Measurements from ENCODE around the gene EN1. TPM values are rescaled to one million over a fixed set of nuclear protein-coding genes. Genes with fewer than 3 reads are reported as not detected.

The EN1 gene
- total RNA-seq, 1 donor from 2014 or later: not detected

DNA sequence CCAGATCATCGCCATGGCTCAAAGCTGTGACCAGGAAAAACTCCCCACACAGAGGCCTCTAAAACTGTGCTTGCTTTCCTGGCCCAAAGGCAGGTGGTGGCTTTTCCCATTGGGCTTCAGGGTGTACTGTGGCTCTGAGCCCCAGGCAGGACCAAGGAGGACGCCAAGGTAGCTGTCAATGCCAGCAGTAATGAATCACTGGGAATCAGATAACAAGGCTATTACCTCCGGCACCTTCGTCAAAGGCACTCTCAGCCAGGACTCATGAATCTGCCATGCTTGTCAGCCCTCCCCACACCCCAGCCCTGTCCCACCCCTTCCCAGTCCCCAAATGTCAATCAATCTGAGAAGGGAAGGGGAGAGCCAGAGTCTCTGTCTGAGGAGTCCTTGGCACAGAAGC lies 27.9 kb upstream of the EN1 start:
- Histone ChIP-seq H3K27ac (no peak overlapping the region), H3K4me1 (no peaks in the 10 kb centered on the region), H3K27me3 (no peaks in the 10 kb centered on the region), H3K4me3 (no peak overlapping the region), H3K9me3 (no peaks in the 10 kb centered on the region), H3K36me3 (no peaks in the 10 kb centered on the region)
- TF ChIP-seq POLR2AphosphoS5 (IDR thresholded peaks at IDR 0.05; ENCODE audit: insufficient read depth in 1 of 2, low read depth in 1 of 2) (no peak), POLR2A (IDR thresholded peaks at IDR 0.05) (no peak)
- TF ChIP-seq, protein P1, sequence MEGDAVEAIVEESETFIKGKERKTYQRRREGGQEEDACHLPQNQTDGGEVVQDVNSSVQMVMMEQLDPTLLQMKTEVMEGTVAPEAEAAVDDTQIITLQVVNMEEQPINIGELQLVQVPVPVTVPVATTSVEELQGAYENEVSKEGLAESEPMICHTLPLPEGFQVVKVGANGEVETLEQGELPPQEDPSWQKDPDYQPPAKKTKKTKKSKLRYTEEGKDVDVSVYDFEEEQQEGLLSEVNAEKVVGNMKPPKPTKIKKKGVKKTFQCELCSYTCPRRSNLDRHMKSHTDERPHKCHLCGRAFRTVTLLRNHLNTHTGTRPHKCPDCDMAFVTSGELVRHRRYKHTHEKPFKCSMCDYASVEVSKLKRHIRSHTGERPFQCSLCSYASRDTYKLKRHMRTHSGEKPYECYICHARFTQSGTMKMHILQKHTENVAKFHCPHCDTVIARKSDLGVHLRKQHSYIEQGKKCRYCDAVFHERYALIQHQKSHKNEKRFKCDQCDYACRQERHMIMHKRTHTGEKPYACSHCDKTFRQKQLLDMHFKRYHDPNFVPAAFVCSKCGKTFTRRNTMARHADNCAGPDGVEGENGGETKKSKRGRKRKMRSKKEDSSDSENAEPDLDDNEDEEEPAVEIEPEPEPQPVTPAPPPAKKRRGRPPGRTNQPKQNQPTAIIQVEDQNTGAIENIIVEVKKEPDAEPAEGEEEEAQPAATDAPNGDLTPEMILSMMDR (IDR thresholded peaks at IDR 0.05): no peak
- intact Hi-C loops (cut with DNase I): no loop called here
- DNase-seq (ENCODE audit: extremely low spot score in 2 of 2): no peak

DNA sequence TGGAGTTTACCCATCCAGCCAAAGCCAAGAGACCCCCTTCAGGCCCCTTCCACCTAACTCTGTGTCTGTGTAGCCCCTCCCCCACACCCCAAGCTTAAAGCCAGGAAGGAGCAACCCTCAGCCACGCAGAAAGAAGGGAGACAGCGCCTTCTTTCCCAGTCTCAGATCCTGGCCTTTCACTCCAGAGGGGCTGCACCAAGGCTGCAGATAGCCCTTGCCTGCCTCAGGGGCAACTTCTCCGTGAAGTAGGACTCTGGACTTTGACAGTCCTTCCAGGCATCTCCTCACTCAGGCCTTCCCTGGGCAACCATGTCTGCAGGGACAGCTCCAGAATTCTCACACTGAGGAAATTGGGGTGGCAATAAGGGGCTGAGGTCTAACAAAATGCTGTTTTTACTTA lies 26.9 kb upstream of the EN1 start:
- no peaks in the 10 kb centered on the region for H3K4me1 ChIP-seq
- no peaks in the 10 kb centered on the region for H3K36me3 ChIP-seq
- TF ChIP-seq, protein P1 (IDR thresholded peaks at IDR 0.05): no peak
- no peak for TF ChIP-seq POLR2AphosphoS5 (IDR thresholded peaks at IDR 0.05; ENCODE audit: insufficient read depth in 1 of 2, low read depth in 1 of 2)
- no peak for TF ChIP-seq POLR2A (IDR thresholded peaks at IDR 0.05)
- H3K27ac ChIP-seq: no peak overlapping the region
- no peaks in the 10 kb centered on the region for H3K9me3 ChIP-seq
- no peaks in the 10 kb centered on the region for H3K27me3 ChIP-seq
- no peak for DNase-seq (ENCODE audit: extremely low spot score in 2 of 2)
- H3K4me3 ChIP-seq: no peak overlapping the region
- intact Hi-C loops (cut with DNase I): no loop called here

- H3K27me3 ChIP-seq: no peaks in the 10 kb centered on the region
- no peak overlapping the region for H3K27ac ChIP-seq
- DNase-seq (ENCODE audit: extremely low spot score in 2 of 2): no peak
- H3K9me3 ChIP-seq: no peaks in the 10 kb centered on the region
- no peaks in the 10 kb centered on the region for H3K36me3 ChIP-seq
- intact Hi-C loops (cut with DNase I): no loop called here
- H3K4me1 ChIP-seq: no peaks in the 10 kb centered on the region
- no peak overlapping the region for H3K4me3 ChIP-seq
- TF ChIP-seq, protein P1 (IDR thresholded peaks at IDR 0.05): peak in 2 of 3 experiments; percentile 36 to 38
- TF ChIP-seq POLR2AphosphoS5 (IDR thresholded peaks at IDR 0.05; ENCODE audit: insufficient read depth in 1 of 2, low read depth in 1 of 2): no peak
- TF ChIP-seq POLR2A (IDR thresholded peaks at IDR 0.05): no peak
Observed at GRCh38 chr2:118865106-118865505, 17.7 kb upstream of the EN1 start.

DNA sequence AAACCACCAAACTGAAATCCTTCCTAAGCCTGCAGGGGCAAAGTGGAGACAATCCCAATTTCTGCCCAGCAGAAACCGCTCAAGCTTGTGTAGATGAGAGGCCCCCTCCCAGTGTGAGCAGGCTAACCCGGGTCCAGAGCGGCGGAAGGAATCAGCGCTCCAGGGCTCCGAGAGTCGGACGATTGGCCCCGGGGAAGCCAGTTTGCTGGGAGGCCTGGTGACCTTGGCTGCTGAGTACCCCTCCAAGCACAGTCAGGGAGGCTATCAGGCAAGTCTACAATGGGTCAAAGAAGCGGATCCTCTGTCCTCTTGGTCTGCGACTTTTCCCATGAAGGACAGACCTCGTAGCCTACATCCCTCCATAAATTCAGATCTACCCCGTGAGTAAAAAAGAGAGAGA lies 16.8 kb upstream of the EN1 start:
- TF ChIP-seq, protein P1 (IDR thresholded peaks at IDR 0.05): no peak
- TF ChIP-seq POLR2A (IDR thresholded peaks at IDR 0.05): no peak
- TF ChIP-seq POLR2AphosphoS5 (IDR thresholded peaks at IDR 0.05; ENCODE audit: insufficient read depth in 1 of 2, low read depth in 1 of 2): no peak
- no peak overlapping the region for H3K27ac ChIP-seq
- no peak for DNase-seq (ENCODE audit: extremely low spot score in 2 of 2)
- no peaks in the 10 kb centered on the region for H3K36me3 ChIP-seq
- no peaks in the 10 kb centered on the region for H3K9me3 ChIP-seq
- no peak overlapping the region for H3K4me3 ChIP-seq
- no peaks in the 10 kb centered on the region for H3K4me1 ChIP-seq
- no peaks in the 10 kb centered on the region for H3K27me3 ChIP-seq
- intact Hi-C loops (cut with DNase I): no loop called here

DNA sequence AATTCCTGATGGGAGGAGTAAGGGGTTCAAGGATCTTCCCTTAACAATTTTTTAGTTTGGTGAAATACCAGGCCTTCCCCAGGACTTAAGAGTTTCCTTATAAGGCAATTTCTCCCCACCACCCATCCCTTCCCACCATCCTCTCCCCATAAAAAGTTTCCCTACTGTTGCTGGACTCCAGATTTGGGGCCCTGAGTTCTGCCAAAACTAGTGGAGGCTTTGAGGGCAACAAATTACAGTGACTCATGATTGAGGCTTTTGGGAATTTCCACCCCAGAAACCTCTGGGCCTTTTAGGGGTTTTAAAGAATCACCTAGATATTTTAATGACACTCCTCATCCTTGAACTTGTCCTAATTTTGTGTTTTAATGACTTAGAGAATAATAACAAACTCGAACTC lies 14.3 kb upstream of the EN1 start:
- DNase-seq (ENCODE audit: extremely low spot score in 2 of 2): no peak
- no peak overlapping the region for H3K27ac ChIP-seq
- H3K9me3 ChIP-seq: no peaks in the 10 kb centered on the region
- H3K27me3 ChIP-seq: peaks cover 14% of the 10 kb centered on the region
- H3K4me3 ChIP-seq: no peak overlapping the region
- TF ChIP-seq POLR2AphosphoS5 (IDR thresholded peaks at IDR 0.05; ENCODE audit: insufficient read depth in 1 of 2, low read depth in 1 of 2) (no peak), POLR2A (IDR thresholded peaks at IDR 0.05) (no peak)
- TF ChIP-seq, protein P1 (IDR thresholded peaks at IDR 0.05): no peak
- H3K36me3 ChIP-seq: no peaks in the 10 kb centered on the region
- peaks cover 14% of the 10 kb centered on the region for H3K4me1 ChIP-seq
- intact Hi-C loops (cut with DNase I): no loop called here

Measured in vagina (tissue), 2 donors.